ENCODE results near the gene USP51.

Gene USP51

DNA sequence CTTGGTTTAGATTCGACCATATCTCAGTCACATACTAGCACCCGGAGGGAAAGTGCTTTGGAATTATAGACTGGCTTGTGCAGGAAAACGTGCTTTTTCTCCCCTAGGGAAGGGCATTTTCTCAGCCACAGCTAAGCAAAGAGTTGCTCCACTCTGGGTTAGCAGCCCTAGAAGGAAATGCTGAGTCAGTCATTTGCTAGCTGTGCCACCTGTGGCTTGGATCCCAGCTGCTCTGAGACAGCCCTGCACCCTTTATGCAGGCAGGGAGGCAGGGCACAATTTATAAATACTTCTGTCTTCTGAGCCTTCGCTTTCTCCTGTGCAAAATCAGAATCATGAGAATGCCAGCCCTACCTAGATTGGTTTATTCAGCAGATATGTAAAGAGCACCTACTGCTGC lies 1.3 kb upstream of the USP51 start:
- H3K4me3 ChIP-seq (ENCODE audit: low read depth, low read length), result no peak overlapping the region
- TF ChIP-seq, protein P1, sequence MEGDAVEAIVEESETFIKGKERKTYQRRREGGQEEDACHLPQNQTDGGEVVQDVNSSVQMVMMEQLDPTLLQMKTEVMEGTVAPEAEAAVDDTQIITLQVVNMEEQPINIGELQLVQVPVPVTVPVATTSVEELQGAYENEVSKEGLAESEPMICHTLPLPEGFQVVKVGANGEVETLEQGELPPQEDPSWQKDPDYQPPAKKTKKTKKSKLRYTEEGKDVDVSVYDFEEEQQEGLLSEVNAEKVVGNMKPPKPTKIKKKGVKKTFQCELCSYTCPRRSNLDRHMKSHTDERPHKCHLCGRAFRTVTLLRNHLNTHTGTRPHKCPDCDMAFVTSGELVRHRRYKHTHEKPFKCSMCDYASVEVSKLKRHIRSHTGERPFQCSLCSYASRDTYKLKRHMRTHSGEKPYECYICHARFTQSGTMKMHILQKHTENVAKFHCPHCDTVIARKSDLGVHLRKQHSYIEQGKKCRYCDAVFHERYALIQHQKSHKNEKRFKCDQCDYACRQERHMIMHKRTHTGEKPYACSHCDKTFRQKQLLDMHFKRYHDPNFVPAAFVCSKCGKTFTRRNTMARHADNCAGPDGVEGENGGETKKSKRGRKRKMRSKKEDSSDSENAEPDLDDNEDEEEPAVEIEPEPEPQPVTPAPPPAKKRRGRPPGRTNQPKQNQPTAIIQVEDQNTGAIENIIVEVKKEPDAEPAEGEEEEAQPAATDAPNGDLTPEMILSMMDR (IDR thresholded peaks at IDR 0.05; ENCODE audit: insufficient read depth, low read depth, low read length, missing control alignments), result no peak
- no peak for DNase-seq (ENCODE audit: low read depth)

DNA sequence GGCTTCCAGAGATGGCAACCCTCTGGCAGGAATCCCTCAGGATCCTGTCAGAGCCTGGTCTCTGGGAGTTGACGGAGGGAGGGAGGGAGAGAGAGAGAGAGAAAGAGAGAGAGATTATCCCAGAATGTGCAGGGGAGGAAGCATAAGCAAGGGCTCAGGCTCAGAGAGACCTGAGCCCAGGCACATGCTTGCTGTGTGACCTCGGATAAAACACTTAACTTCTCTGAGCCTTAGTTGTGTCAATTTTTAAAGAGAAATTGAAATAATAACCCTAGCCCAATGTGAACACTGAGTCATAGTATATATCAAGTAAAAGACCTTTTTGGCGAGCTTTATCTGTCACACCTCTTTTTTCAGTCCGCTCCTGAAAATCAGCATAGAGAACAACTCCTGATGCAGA lies 473 bp upstream of the USP51 start:
- DNase-seq (ENCODE audit: low read depth), result no peak

DNA sequence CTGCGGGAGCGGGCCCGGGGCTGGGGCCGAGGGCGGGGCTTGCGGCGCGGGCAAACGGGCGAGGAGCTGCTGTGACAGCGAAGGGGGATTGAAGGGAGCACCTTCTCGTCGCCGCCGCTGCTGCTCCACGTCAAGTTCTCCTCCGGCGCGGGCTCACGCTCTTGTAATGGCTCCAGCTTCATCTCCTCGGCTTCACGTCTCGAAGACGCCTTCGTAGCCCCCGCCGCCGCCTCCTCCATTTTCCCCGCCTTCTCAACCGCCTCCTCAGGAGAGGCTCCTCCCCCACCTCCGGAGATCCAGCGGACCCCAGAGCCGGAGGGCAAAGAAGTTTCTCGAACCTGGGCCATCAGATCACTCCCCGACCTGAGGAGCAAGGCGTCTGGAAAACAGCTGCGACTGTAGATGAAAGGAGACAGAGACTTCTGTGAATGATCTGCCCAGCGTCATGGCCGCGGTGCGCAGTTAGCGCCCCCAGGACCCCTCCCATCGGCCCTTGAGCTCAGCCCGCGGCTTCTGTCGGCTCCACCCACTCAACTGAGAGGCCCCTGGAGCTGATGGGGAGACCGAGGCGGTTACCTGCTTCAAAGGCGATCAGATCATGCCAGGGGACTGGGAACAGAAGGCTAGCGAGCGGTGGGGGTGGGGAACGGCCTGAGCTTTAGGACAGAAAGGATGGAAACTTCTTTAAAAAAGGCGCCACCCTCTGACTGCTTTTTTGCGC lies 895 bp downstream of the USP51 start:
- DNase-seq (ENCODE audit: low read depth), result peak; percentile 60
- peak overlapping the region; percentile 67 for H3K4me3 ChIP-seq (ENCODE audit: low read depth, low read length)
- TF ChIP-seq, protein P1 (IDR thresholded peaks at IDR 0.05; ENCODE audit: insufficient read depth, low read depth, low read length, missing control alignments), result no peak

More for the DNA sequence above, 473 bp upstream of the USP51 start:
- H3K4me3 ChIP-seq (ENCODE audit: low read depth, low read length), result peak overlapping the region; percentile 67
- TF ChIP-seq, protein P1 (IDR thresholded peaks at IDR 0.05; ENCODE audit: insufficient read depth, low read depth, low read length, missing control alignments), result no peak

DNA sequence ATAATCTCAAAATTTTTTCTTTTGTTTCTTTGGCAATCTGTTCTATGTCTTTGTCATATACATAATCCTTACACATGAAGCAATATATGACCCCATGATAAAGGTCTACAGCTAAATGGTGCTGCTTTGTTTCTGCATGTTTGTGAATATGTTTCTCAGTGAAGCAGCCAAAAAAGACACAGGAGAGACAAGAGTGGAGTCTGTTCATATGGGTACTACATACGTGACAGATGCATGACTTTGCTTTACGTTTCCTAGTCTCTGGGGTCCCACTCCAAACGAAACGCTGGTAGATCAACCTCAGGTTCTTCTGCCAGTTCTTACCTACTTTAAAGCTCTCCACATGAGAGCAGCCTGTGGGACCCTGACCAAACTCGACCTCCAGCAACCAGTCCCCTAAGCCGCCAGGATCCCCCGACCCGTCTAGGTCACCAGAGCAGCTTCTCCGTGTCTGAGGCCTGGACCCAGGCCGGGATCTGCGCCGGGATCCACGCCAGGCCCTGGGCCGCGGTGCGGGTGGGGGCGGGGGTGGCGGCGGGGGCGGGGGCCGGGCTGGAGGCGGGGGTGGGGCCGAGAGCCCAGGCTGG lies 1.5 kb downstream of the USP51 start:
- TF ChIP-seq, protein P1 (IDR thresholded peaks at IDR 0.05; ENCODE audit: insufficient read depth, low read depth, low read length, missing control alignments), result no peak
- peak; percentile 3 for DNase-seq (ENCODE audit: low read depth)
- H3K4me3 ChIP-seq (ENCODE audit: low read depth, low read length), result peak overlapping the region; percentile 56

DNA sequence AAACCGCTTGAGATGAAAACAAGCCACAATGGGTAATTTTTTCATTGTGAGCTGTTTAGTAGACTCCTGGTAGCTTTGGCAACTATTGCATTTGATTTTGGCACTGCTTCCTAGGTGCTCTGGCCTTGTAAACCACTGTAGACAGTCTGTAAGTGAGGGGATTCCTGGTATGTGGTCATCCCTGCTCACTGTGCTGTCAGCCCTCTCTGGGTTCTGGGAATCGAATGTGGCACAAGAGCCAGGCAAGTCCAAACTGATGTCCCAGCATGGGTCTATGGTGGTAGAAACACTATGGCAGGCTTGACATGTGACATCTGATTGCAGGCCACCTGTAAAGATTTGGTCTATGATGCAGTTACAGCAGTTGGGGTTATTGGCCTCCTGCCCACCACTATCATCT lies 2.5 kb downstream of the USP51 start:
- H3K4me3 ChIP-seq (ENCODE audit: low read depth, low read length), result no peak overlapping the region
- TF ChIP-seq, protein P1 (IDR thresholded peaks at IDR 0.05; ENCODE audit: insufficient read depth, low read depth, low read length, missing control alignments), result no peak
- DNase-seq (ENCODE audit: low read depth), result no peak

DNA sequence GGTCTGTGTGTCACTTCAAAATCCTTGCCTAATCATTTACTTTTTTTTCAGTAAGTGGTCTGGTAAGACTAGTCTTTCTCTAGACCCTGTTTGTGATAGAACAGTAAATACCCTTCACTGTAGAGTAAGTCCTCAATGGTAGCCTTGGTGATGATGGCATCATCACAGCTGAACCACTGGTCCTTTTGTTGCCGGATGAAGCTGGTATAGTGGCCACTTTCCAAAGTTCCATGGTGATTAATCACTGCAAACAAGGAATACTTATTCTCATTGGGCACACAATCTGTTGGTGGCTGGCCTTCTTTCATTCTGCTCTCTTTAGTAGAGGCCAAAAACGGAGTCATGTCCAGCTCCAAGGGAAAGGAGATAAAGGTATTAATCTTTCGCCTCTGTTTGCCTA lies 2.9 kb downstream of the USP51 start:
- no peak overlapping the region for H3K4me3 ChIP-seq (ENCODE audit: low read depth, low read length)
- DNase-seq (ENCODE audit: low read depth), result no peak
- TF ChIP-seq, protein P1 (IDR thresholded peaks at IDR 0.05; ENCODE audit: insufficient read depth, low read depth, low read length, missing control alignments), result no peak

All from GM12865 (cell line).